HT1080 (cell line): ENCODE measurements around the gene VOPP1. TPM values are rescaled to one million over a fixed set of nuclear protein-coding genes. Genes with fewer than 3 reads are reported as not detected.

Experiments used
- DNase-seq: peaks from one replicate; pipeline ENCODE4 v3.0.0-alpha.2; 2015; ENCODE audit warnings: low read depth
- total RNA-seq: library from RNA; depleted of rRNA; stranded (reverse); fragments of >200 nt; shearing (Covaris generic); gene quantifications from 2 replicates; pipeline ENCODE4 v1.2.3, GENCODE V29; 2014

VOPP1 gene
- total RNA-seq, 1 experiment from 2014 or later = 100 TPM

- no peak for DNase-seq
Measured at GRCh38 chr7:55491346-55491745, 81.0 kb downstream of the VOPP1 start.

DNA sequence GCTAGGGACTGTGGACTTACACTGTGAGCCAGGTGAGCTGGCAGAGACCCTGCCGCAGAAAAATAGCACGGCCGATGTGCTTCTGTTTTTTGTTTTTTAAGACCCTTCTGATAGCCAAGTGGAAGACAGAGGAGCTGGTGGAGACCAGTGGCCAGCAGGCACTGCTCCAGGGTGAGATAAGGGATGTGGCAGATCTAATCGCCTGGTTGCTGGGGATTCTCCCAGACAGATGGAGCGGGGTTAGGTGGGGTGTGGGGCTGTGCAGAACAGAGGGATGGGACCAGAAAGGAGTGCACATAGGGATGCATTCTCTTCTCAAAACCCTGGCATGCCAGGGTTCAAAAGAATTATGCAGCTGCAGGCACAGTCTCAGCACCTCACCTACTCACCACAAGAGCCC is 82.2 kb downstream of the VOPP1 start:
- DNase-seq = no peak

DNA sequence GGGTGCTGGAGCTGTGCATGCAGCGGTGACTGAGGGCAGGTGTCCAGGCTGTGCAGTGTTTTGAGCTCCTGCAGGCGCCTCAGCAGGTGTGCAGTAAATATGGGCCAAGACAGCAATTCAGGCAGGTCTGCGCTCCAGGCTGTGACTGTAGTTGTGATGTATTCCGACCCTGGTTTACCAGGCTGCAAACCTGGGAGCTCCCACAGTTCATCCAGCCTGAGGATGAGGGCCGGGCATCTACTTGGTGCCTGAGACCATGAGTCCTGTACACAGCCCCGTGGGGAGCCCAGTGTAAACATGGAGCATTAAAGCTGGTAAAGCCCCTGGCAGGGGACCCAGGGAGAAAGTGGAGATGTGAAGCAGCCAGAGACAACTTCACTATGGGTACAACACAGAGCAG is 82.8 kb downstream of the VOPP1 start:
- no peak for DNase-seq

- DNase-seq = no peak
Measured at GRCh38 chr7:55488804-55489340, 83.4 kb downstream of the VOPP1 start.

- DNase-seq = no peak
Measured at GRCh38 chr7:55488216-55488615, 84.1 kb downstream of the VOPP1 start.

GRCh38 chr7:55486991-55487390 is 85.3 kb downstream of the VOPP1 start:
- DNase-seq = no peak

DNA sequence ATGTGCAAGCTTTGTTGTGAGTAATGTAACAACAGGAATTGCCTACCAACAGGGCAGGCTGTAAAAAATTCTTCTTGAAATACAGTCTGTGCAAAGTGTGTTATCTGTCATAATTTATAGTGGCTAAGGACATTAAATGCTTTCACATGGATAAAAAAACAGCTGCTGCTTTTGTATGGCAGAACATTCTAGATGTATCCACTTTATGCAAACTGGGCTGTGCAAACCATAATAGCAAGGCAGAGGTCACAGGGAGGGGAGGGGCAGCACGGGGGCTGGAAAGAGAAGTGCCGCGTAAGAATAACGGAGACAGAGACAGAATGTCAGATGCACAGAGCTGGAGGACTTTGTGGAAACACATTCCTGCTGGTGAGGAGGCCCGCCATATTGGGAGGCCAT is 86.1 kb downstream of the VOPP1 start:
- DNase-seq = no peak

DNA sequence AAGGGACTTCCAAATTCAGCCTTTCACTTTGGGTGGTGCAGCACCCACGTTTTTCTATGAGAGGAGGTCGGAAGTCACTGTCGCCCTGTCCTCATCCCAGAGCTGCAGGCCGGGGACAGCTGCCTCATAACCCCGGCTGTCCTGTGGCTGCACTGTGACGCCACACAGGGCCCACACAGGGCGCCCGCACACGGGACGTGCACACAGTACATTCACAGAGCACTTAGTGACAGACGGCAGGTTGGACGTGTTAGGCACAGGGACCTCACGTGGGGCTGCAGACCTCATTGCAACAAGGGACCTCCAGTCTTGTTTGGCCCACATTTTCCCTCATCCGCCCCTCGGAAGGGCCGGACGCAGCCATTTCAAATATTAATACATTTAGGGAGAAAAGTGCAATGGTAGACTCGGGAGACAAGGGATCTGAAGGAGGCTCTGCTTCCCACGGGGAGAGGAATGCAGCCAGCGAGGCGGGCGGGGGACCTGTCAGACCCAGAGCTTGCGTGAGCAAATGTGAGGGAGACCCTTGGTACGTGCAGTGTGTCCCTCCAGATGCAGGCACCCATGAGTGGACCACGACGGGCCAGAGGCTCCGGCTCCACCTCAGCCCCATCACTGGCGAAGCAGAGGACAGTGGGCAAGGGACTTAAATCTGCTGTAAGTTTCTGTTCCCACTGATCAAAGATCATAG is 86.7 kb downstream of the VOPP1 start:
- no peak for DNase-seq

- no peak for DNase-seq
Measured at GRCh38 chr7:55484834-55485233, 87.5 kb downstream of the VOPP1 start.

DNA sequence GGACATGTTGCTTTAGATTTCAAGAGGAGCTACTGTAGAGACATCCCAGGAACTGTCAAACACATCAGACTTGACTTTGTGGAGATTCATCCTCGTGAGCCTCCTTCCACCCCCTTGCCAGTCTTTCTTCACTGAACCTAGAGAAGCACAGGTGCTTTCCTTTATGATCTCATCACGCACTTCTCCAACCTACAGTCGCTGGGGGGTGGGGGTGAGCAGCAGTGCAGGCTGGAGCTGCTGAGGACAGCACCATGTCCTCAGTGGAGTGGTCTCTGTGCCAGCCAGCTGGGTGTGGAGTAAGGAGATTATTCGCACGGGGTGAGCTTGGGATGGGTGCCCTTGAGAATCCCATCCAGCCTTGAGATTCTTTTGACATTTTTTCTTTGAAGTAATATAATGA is 88.1 kb downstream of the VOPP1 start:
- no peak for DNase-seq

- no peak for DNase-seq
Measured at GRCh38 chr7:55483046-55483445, 89.3 kb downstream of the VOPP1 start.

GRCh38 chr7:55481155-55481554 is 91.1 kb downstream of the VOPP1 start:
- no peak for DNase-seq

DNA sequence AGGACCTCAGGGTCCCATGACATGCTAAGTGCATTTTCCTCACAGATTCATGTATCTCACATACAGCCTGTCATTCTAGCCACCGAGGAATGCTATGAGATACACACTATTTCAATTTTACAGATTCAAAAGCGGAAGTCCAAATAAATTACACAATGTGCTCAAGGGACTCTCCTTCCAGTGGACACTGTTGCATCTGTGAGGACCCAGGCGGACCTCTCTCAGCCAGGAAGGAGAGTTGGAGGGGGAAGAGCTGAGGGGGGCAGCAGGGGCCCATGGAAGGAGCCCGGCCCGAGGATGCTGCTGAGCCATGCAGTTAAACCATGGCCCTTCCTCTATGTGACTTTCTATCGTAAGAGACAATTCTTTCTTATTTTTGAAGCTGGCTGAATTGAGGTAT is 93.6 kb downstream of the VOPP1 start:
- DNase-seq = no peak

- DNase-seq = peak; percentile 85
Measured at GRCh38 chr7:55477781-55478374, 94.4 kb downstream of the VOPP1 start.

DNA sequence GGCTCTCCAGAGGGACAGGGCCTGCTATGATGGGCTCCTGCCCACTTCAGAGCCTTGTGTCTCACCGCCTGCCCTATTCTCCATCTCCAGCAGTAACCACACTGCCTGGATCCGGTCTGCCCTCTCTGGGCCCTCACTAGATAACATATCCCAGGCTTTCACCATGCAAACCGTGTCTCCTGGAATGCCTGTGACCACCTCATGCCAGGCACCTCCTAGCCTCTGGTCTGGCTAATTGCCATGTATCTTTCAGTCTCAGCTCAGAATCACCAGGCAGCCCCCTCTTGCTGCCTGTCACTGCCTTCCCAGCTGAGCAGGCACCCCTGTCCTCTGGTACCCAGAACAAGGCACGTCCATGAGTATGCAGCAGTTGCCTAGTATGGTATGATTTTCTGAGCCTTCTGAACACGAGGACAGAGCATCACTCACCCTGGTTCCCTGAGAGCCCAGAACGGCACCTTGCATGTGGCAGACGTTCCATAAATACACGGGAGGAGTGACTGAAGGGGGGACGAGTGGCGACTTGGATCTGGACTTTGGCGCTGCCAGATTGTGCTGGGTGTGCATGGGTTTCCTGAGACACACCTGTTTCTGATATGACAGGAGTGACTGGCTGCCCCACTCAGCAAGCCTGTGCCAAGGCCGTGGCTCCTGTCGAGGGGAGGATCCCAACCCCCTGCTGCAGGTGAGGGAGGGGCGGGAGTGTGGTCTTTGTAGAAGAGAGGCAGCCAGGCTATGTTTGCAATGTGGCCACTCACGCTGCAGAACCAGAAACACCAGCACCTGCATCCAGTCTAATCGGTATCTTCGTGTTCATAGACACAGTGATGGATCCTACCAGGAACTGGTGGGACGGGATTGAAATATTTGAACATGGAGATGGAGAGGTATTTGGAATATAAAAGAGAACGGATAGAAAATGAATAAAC is 95.2 kb downstream of the VOPP1 start:
- no peak for DNase-seq

DNA sequence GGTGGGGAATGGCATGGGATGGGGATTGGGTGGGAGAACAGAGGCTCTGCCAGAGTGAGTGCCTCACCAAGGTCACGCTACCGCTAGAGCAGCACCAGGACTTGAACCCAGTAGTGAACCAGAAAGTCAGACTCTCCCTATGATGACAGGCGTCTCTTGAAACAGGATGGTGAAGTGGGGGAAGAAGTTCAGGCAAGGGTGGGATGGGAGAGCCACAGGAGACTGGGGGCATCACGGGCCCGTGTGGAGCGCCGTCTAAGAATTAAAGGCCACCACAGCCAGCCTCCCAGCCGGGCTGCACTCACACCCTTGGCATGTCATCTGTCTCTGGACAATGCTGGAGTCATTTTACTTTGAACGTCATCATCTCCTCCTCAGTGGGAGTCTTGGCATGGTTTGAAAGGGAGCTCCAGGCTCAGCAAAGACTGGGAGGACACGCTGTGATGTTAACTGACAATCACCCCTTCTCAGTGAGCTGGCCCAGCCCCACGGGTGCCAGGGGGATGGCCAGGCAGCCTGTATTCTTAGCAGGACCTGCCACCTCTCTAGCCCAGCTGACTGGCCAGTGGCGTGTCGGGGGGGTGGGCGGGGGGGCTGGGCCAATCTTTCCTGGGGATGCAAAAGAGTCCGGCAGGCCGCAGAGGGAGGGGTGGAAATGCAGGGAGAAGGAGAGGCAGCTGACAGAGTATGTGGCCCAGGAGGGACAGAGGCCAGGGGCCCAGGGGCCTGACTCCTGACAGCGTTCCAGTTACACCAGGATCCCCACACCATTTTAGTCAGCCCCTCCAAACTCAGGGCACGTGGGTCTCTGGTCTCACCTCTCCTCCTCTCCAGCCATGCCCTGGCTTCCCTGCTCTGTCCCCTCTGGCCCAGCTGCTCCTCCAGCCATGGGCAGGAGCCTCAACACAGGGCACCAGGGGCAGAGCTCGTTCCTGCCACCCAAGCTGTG is 96.2 kb downstream of the VOPP1 start:
- no peak for DNase-seq

GRCh38 chr7:55474944-55475854 is 97.1 kb downstream of the VOPP1 start:
- no peak for DNase-seq

GRCh38 chr7:55473932-55474331 is 98.4 kb downstream of the VOPP1 start:
- no peak for DNase-seq

- no peak for DNase-seq
Measured at GRCh38 chr7:55472928-55473725, 99.2 kb downstream of the VOPP1 start.
